Measurements from ENCODE around the gene CADM4.

DNA sequence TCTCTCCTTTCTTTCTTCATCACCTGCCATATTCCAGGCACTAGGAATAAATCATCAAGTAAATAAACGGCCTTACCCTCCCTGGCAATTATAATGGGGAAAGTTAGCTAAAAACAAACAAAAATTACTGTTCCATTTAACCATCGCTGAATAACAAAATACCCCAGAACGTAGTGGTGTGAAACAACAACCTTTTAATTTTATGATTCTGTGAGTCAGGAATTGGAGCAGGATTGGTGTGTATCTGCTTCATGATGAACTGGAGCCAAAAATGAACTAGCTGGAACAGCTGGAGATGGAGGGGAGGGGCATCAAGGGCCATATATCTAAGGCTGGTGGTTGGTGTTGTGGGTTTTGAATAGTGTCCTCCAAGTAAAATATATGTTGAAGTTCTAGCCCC lies 3.7 kb upstream of the CADM4 start:
- TF ChIP-seq, protein P1, sequence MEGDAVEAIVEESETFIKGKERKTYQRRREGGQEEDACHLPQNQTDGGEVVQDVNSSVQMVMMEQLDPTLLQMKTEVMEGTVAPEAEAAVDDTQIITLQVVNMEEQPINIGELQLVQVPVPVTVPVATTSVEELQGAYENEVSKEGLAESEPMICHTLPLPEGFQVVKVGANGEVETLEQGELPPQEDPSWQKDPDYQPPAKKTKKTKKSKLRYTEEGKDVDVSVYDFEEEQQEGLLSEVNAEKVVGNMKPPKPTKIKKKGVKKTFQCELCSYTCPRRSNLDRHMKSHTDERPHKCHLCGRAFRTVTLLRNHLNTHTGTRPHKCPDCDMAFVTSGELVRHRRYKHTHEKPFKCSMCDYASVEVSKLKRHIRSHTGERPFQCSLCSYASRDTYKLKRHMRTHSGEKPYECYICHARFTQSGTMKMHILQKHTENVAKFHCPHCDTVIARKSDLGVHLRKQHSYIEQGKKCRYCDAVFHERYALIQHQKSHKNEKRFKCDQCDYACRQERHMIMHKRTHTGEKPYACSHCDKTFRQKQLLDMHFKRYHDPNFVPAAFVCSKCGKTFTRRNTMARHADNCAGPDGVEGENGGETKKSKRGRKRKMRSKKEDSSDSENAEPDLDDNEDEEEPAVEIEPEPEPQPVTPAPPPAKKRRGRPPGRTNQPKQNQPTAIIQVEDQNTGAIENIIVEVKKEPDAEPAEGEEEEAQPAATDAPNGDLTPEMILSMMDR (IDR thresholded peaks at IDR 0.05; ENCODE audit: low read depth, low read length, poor library complexity, severe bottlenecking): no peak
- no peak for TF ChIP-seq EZH2phosphoT487 (IDR thresholded peaks at IDR 0.05; ENCODE audit: borderline replicate concordance, low read length)
